Kidney (tissue), 14 donors: ENCODE results near the gene DUSP12. TPM values are rescaled to one million over a fixed set of nuclear protein-coding genes. Genes with fewer than 3 reads are reported as not detected.
"Not testable (repeated sequence)": the region's sequence is repeated elsewhere in the genome, so short reads cannot be mapped to it uniquely, and the experiment has no call there.

Source experiments
- DNase-seq, 5 donors: peaks; one replicate each; pipeline ENCODE4 v3.0.0-alpha.2; 2013 to 2020
- FAIRE-seq: peaks from 2 replicates; lab custom pipeline; 2012; peaks lifted over from hg19 to GRCh38; lab: Jason Lieb, UNC
- H3K27ac ChIP-seq, 2 donors: one replicate each; pipeline ENCODE4 v1.7.0; 2013; ENCODE audit warnings: low read depth in 2 of 2, low read length in 2 of 2, inconsistent platforms in 1 of 2
- H3K27me3 ChIP-seq: one replicate; pipeline ENCODE4 v1.7.1; 2013; ENCODE audit warnings: low read length, inconsistent platforms; ENCODE audit not compliant: control insufficient read depth, insufficient read depth
- H3K36me3 ChIP-seq, 3 donors: one replicate each; pipeline versions ENCODE4 v1.7.0 to v1.7.1; 2013; ENCODE audit warnings: low read length in 3 of 3, control low read depth in 1 of 3, inconsistent platforms in 1 of 3; ENCODE audit not compliant: insufficient read depth in 3 of 3, control insufficient read depth in 2 of 3
- H3K4me1 ChIP-seq, 3 donors: one replicate each; pipeline versions ENCODE4 v1.7.0 to v1.7.1; 2013; ENCODE audit warnings: low read length in 3 of 3, inconsistent platforms in 1 of 3, low read depth in 1 of 3; ENCODE audit not compliant: control insufficient read depth in 2 of 3, insufficient read depth in 2 of 3
- H3K4me3 ChIP-seq, 3 donors: one replicate each; pipeline versions ENCODE4 v1.7.0 to v1.8.1; 2013; ENCODE audit warnings: low read length in 3 of 3, control low read depth in 1 of 3, inconsistent platforms in 1 of 3
- H3K9ac ChIP-seq, 3 donors: one replicate each; pipeline versions ENCODE4 v1.7.0 to v1.7.1; 2013; ENCODE audit warnings: low read length in 3 of 3, control low read depth in 1 of 3, inconsistent platforms in 1 of 3
- H3K9me3 ChIP-seq, 3 donors: one replicate each; pipeline versions ENCODE4 v1.7.0 to v1.7.1; 2013; ENCODE audit warnings: low read length in 3 of 3, control low read depth in 1 of 3, inconsistent platforms in 1 of 3; ENCODE audit not compliant: control insufficient read depth in 2 of 3, insufficient read depth in 1 of 3
- CTCF ChIP-seq: IDR thresholded peaks from 3 replicates; pipeline ENCODE4 v1.5.1; 2012; ENCODE audit warnings: mild to moderate bottlenecking, moderate library complexity, borderline replicate concordance; ENCODE audit not compliant: insufficient read depth; ENCODE audit errors: extremely low read depth
- intact Hi-C: fragments of 100-400 bp; cut with DNase I; formaldehyde crosslinking; loops from one replicate; pipeline ENCODE4 v1.11.1; 2022
- polyA plus RNA-seq: library from polyadenylated mRNA; stranded (reverse); fragments of 350-450 nt; fragmentation: Illumina TruSeq; extraction: RNeasy Lipid Tissue Mini Kit (QIAGEN cat#74804); gene quantifications from one replicate; pipeline ENCODE4 v1.2.3, GENCODE V29; 2014; ENCODE audit warnings: low read depth, low replicate concordance; ENCODE audit not compliant: insufficient read depth
- total RNA-seq: library from RNA; stranded (reverse); fragmentation: NEBNext Ultra II Directional; extraction: Animal tissue kit (Norgen Biotek cat#: 25700); gene quantifications from one replicate; pipeline ENCODE4 v1.2.1, GENCODE V29; 2021
- donor health status: control.
- donor health status: control.
- donor health status: control.
- donor health status: control.
- donor health status: control.
- donor health status: DM: yes; HTN: yes; CAD: no.
- donor health status: Normal renal cell carcinoma (clear cell type).

The DUSP12 gene
- total and polyA plus RNA-seq, 2 donors from 2014 or later = 17.9 to 21.3 TPM

DNA sequence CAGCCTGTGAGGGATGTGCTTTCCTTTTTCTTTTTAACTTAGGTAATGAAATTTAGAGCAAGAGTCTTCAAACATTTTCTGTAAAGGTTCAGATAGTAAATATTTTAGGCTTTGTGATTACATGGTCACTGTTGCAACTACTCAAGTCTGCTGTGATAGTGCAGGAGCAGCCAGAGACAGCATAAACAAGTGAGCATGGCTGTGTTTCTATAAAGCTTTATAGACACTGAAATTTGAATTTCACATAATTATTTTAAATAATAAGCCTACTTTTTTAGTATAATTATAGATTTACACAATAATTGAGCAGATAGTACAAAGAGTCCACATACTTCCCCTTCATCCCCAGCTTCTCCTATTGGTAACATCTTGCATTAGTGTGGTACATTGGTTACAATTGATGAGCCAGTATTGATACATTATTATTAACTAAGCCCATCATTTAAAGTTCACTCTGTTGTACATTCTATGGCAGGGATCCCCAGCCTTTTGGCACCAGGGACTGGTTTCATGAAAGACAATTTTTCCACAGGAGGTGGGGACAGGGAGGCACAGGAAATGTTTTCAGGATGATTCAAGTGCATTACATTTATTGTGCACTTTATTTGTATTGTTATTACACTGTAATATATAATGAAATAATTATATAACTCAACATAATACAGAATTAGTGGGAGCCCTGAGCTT, 19.5 kb downstream of the DUSP12 start:
- TF ChIP-seq CTCF = no peak
- H3K36me3 ChIP-seq = no peaks in the 10 kb centered on the region
- H3K9me3 ChIP-seq = no peaks in the 10 kb centered on the region
- H3K9ac ChIP-seq = no peak overlapping the region
- no peak overlapping the region for H3K4me3 ChIP-seq
- DNase-seq (no peak), FAIRE-seq (no peak)
- H3K4me1 ChIP-seq = peaks cover 0 to 7% (median 3%) of the 10 kb centered on the region in 3 donors
- H3K27me3 ChIP-seq = no peaks in the 10 kb centered on the region
- intact Hi-C loops = no loop called here
- H3K27ac ChIP-seq = no peak overlapping the region

- DNase-seq, H3K4me3 ChIP-seq, intact Hi-C loops, H3K9me3 ChIP-seq, FAIRE-seq, H3K27me3 ChIP-seq, H3K9ac ChIP-seq, H3K4me1 ChIP-seq, H3K27ac ChIP-seq, H3K36me3 ChIP-seq: not testable (repeated sequence)
Observed at GRCh38 chr1:161769673-161770045, 20.1 kb downstream of the DUSP12 start.

DNA sequence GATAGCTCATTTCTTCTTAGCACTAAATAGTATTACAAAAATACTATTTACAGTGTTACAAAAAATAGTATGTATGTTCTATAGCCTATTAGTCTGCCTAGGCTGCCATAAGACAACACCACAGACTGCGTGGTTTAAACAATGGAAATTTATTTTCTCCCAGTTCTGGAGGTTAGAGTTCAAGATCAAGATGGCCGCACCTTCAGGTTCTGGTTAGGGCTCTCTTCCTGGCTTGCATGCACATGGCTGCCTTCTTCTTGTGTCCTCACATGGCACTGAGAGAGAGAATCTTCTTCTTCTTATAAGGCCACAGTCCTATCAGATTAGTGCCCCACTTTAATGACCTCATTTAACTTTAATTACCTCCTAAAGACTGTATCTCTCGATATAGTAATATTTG, 20.7 kb downstream of the DUSP12 start:
- Histone ChIP-seq H3K9me3 (no peaks in the 10 kb centered on the region), H3K27ac (no peak overlapping the region), H3K4me1 (peaks cover 0 to 7% (median 3%) of the 10 kb centered on the region in 3 donors), H3K4me3 (no peak overlapping the region), H3K27me3 (no peaks in the 10 kb centered on the region), H3K9ac (no peak overlapping the region), H3K36me3 (no peaks in the 10 kb centered on the region)
- FAIRE-seq (no peak), DNase-seq (no peak)
- no peak for TF ChIP-seq CTCF
- intact Hi-C loops = no loop called here

DNA sequence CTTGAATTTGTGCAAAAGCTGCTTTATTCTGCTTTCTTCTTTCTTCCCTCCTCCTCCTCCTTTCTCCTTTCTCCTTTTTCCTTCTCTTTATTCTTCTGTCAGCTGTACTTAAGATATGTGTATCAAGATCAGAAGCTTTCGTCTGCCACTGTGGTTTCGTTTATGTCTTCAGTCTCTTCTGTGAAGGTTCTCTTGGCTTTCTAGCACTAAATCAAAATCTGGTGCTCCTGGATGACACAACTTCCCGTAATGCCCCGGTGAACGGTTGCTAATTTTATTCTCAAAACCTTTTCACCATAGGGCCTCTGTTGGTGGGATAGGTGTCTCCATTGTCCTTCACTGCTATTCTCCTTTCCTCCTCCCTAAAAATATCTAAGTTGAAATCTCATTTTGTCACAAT, 21.6 kb downstream of the DUSP12 start:
- Histone ChIP-seq H3K9ac (no peak overlapping the region), H3K9me3 (no peaks in the 10 kb centered on the region), H3K4me3 (no peak overlapping the region), H3K27ac (no peak overlapping the region), H3K4me1 (peaks cover 0 to 7% (median 3%) of the 10 kb centered on the region in 3 donors), H3K27me3 (no peaks in the 10 kb centered on the region), H3K36me3 (no peaks in the 10 kb centered on the region)
- intact Hi-C loops = no loop called here
- no peak for FAIRE-seq
- no peak for DNase-seq
- no peak for TF ChIP-seq CTCF
